ENCODE data around the gene TLK2. TPM values are rescaled to one million over a fixed set of nuclear protein-coding genes. Genes with fewer than 3 reads are reported as not detected.

Gene TLK2
- total RNA-seq, 4 donors from 2014 or later: 45.8 to 78.1 (median 54.1) TPM

GRCh38 chr17:62631936-62632924, 153.6 kb downstream of the TLK2 start:
- intact Hi-C loops (cut with DNase I): no loop called here
- Histone ChIP-seq H3K9me3 (no peaks in the 10 kb centered on the region), H3K27me3 (no peaks in the 10 kb centered on the region), H3K27ac (no peak overlapping the region), H3K36me3 (no peaks in the 10 kb centered on the region), H3K4me1 (peaks cover 6 to 16% of the 10 kb centered on the region in 2 donors), H3K4me3 (replicated peaks in 1 of 3) (no peak overlapping the region)
- no peak for TF ChIP-seq POLR2A (IDR thresholded peaks at IDR 0.05)
- 79 to 81% methylated on average over 27 of the region's 27 CpGs for WGBS, 2 donors
- no peak for DNase-seq

- no peak for DNase-seq
- H3K27ac ChIP-seq: no peak overlapping the region
- H3K27me3 ChIP-seq: no peaks in the 10 kb centered on the region
- WGBS, 2 donors: 73 to 81% methylated on average over 9 of the region's 9 CpGs
- H3K4me3 ChIP-seq (replicated peaks in 1 of 3): no peak overlapping the region
- no peaks in the 10 kb centered on the region for H3K36me3 ChIP-seq
- TF ChIP-seq CTCF (IDR thresholded peaks at IDR 0.05): no peak
- no peak for TF ChIP-seq POLR2A (IDR thresholded peaks at IDR 0.05)
- H3K4me1 ChIP-seq: no peaks in the 10 kb centered on the region
- no peaks in the 10 kb centered on the region for H3K9me3 ChIP-seq
- intact Hi-C loops (cut with DNase I): no loop called here
These were observed 159.2 kb downstream of the TLK2 start for GRCh38 chr17:62637809-62638208.

- intact Hi-C loops (cut with DNase I): no loop called here
- Histone ChIP-seq H3K9me3 (no peaks in the 10 kb centered on the region), H3K36me3 (no peaks in the 10 kb centered on the region), H3K27ac (no peak overlapping the region), H3K4me3 (replicated peaks in 1 of 3) (no peak overlapping the region), H3K4me1 (no peaks in the 10 kb centered on the region), H3K27me3 (no peaks in the 10 kb centered on the region)
- WGBS, 2 donors: 90 to 92% methylated on average over 10 of the region's 10 CpGs
- TF ChIP-seq CTCF (IDR thresholded peaks at IDR 0.05) (no peak), POLR2A (IDR thresholded peaks at IDR 0.05) (no peak)
- DNase-seq: no peak
These were observed 162.5 kb downstream of the TLK2 start for GRCh38 chr17:62641153-62641552.

GRCh38 chr17:62641951-62642350, 163.3 kb downstream of the TLK2 start:
- no peaks in the 10 kb centered on the region for H3K27me3 ChIP-seq
- no peak for DNase-seq
- H3K4me1 ChIP-seq: no peaks in the 10 kb centered on the region
- WGBS, 2 donors: 79 to 85% methylated on average over 6 of the region's 6 CpGs
- no peaks in the 10 kb centered on the region for H3K36me3 ChIP-seq
- intact Hi-C loops (cut with DNase I): no loop called here
- TF ChIP-seq POLR2A (IDR thresholded peaks at IDR 0.05): no peak
- no peak overlapping the region for H3K27ac ChIP-seq
- no peak overlapping the region for H3K4me3 ChIP-seq (replicated peaks in 1 of 3)
- H3K9me3 ChIP-seq: no peaks in the 10 kb centered on the region

- intact Hi-C loops (cut with DNase I): no loop called here
- no peak for DNase-seq
- TF ChIP-seq CTCF (IDR thresholded peaks at IDR 0.05) (no peak), POLR2A (IDR thresholded peaks at IDR 0.05) (no peak)
- Histone ChIP-seq H3K4me3 (replicated peaks in 1 of 3) (no peak overlapping the region), H3K27ac (no peak overlapping the region), H3K4me1 (no peaks in the 10 kb centered on the region), H3K27me3 (no peaks in the 10 kb centered on the region), H3K9me3 (no peaks in the 10 kb centered on the region), H3K36me3 (no peaks in the 10 kb centered on the region)
- 76 to 78% methylated on average over 6 of the region's 6 CpGs for WGBS, 2 donors
These were observed 164.9 kb downstream of the TLK2 start for GRCh38 chr17:62643496-62643895.

- Histone ChIP-seq H3K27me3 (no peaks in the 10 kb centered on the region), H3K9me3 (no peaks in the 10 kb centered on the region), H3K4me3 (replicated peaks in 1 of 3) (no peak overlapping the region), H3K4me1 (no peaks in the 10 kb centered on the region), H3K27ac (no peak overlapping the region), H3K36me3 (no peaks in the 10 kb centered on the region)
- TF ChIP-seq POLR2A (IDR thresholded peaks at IDR 0.05) (no peak), CTCF (IDR thresholded peaks at IDR 0.05) (no peak)
- no peak for DNase-seq
- WGBS, 2 donors: 91 to 92% methylated on average over 17 of the region's 17 CpGs
- intact Hi-C loops (cut with DNase I): no loop called here
These were observed 166.0 kb downstream of the TLK2 start for GRCh38 chr17:62644487-62645173.

All from thyroid gland (tissue), 4 donors.